Neural crest cell (in vitro differentiated cells): ENCODE results near the gene MMD2. TPM values are rescaled to one million over a fixed set of nuclear protein-coding genes. Genes with fewer than 3 reads are reported as not detected.
A peak's percentile ranks its signal among the peaks of the same experiment; 100 is the strongest.

Experiments used
- DNase-seq: peaks from one replicate; pipeline ENCODE4 v3.0.0; 2021; ENCODE audit warnings: low read depth, mixed read lengths, low spot score
- H3K27ac Mint-ChIP-seq: one replicate; pipeline ENCODE4 v1.8.0; 2021; ENCODE audit warnings: mild to moderate bottlenecking, mixed read lengths; ENCODE audit not compliant: unreplicated experiment
- H3K27me3 Mint-ChIP-seq: 2 replicates; pipeline ENCODE4 v1.8.0; 2021; ENCODE audit warnings: low read depth, mild to moderate bottlenecking, mixed read lengths
- H3K36me3 Mint-ChIP-seq: 2 replicates; pipeline ENCODE4 v1.8.0; 2021; ENCODE audit warnings: low read depth, mild to moderate bottlenecking, mixed read lengths
- H3K4me1 Mint-ChIP-seq: 2 replicates; pipeline ENCODE4 v1.8.0; 2021; ENCODE audit warnings: mixed read lengths
- H3K4me3 Mint-ChIP-seq: one replicate; pipeline ENCODE4 v1.8.0; 2021; ENCODE audit warnings: mild to moderate bottlenecking, mixed read lengths
- H3K9me3 Mint-ChIP-seq: 2 replicates; pipeline ENCODE4 v1.8.0; 2021; ENCODE audit warnings: mixed read lengths
- CTCF ChIP-seq: fragments of 200-600 bp; sonication (generic); conservative IDR thresholded peaks from 2 replicates; pipeline ENCODE4 v1.5.0; 2021; ENCODE audit warnings: antibody characterized with exemption, mild to moderate bottlenecking
- total RNA-seq: library from RNA; stranded (reverse); gene quantifications from 2 replicates; pipeline ENCODE4 v1.2.1, GENCODE V29; 2021

The MMD2 gene
- total RNA-seq, 1 donor from 2014 or later = not detected

GRCh38 chr7:4883033-4883371 lies 76.0 kb downstream of the MMD2 start:
- Mint-ChIP-seq H3K36me3 (no peaks in the 10 kb centered on the region), H3K27me3 (peaks cover 3% of the 10 kb centered on the region), H3K27ac (peak overlapping the region; percentile 96), H3K4me1 (peaks cover 33% of the 10 kb centered on the region), H3K9me3 (no peaks in the 10 kb centered on the region), H3K4me3 (peak overlapping the region; percentile 92)
- DNase-seq = no peak
- no peak for TF ChIP-seq CTCF

GRCh38 chr7:4882169-4883032 lies 76.6 kb downstream of the MMD2 start:
- peak; percentile 28 for DNase-seq
- peaks cover 31% of the 10 kb centered on the region for H3K4me1 Mint-ChIP-seq
- peak overlapping the region; percentile 92 for H3K4me3 Mint-ChIP-seq
- no peaks in the 10 kb centered on the region for H3K9me3 Mint-ChIP-seq
- H3K36me3 Mint-ChIP-seq = no peaks in the 10 kb centered on the region
- TF ChIP-seq CTCF = no peak
- peak overlapping the region; percentile 96 for H3K27ac Mint-ChIP-seq
- H3K27me3 Mint-ChIP-seq = peaks cover 3% of the 10 kb centered on the region

- Mint-ChIP-seq H3K27ac (peak overlapping the region; percentile 44), H3K27me3 (peaks cover 3% of the 10 kb centered on the region), H3K4me1 (peaks cover 28% of the 10 kb centered on the region), H3K36me3 (no peaks in the 10 kb centered on the region), H3K9me3 (no peaks in the 10 kb centered on the region), H3K4me3 (peak overlapping the region; percentile 86)
- TF ChIP-seq CTCF = no peak
- no peak for DNase-seq
Observed at GRCh38 chr7:4880218-4880617, 78.8 kb downstream of the MMD2 start.

- Mint-ChIP-seq H3K4me1 (peaks cover 28% of the 10 kb centered on the region), H3K27me3 (peaks cover 3% of the 10 kb centered on the region), H3K27ac (peak overlapping the region; percentile 50), H3K9me3 (no peaks in the 10 kb centered on the region), H3K36me3 (no peaks in the 10 kb centered on the region), H3K4me3 (peak overlapping the region; percentile 86)
- no peak for TF ChIP-seq CTCF
- DNase-seq = no peak
Observed at GRCh38 chr7:4879396-4880081, 79.4 kb downstream of the MMD2 start.

- H3K9me3 Mint-ChIP-seq = no peaks in the 10 kb centered on the region
- no peak for TF ChIP-seq CTCF
- no peak for DNase-seq
- H3K27me3 Mint-ChIP-seq = peaks cover 3% of the 10 kb centered on the region
- H3K27ac Mint-ChIP-seq = no peak overlapping the region
- no peaks in the 10 kb centered on the region for H3K36me3 Mint-ChIP-seq
- H3K4me3 Mint-ChIP-seq = peak overlapping the region; percentile 34
- peaks cover 28% of the 10 kb centered on the region for H3K4me1 Mint-ChIP-seq
Observed at GRCh38 chr7:4878336-4879335, 80.4 kb downstream of the MMD2 start.
